ENCODE results near the gene H2AZ2.

H2AZ2 gene

GRCh38 chr7:44784364-44784763 lies 63.5 kb downstream of the H2AZ2 start:
- DNase-seq (ENCODE audit: low read depth), result no peak

GRCh38 chr7:44783407-44783806 lies 64.5 kb downstream of the H2AZ2 start:
- no peak for DNase-seq (ENCODE audit: low read depth)

GRCh38 chr7:44782460-44782859 lies 65.4 kb downstream of the H2AZ2 start:
- no peak for DNase-seq (ENCODE audit: low read depth)
